HG02763 (cell line): Measurements from ENCODE around the gene DMC1.

Experiments
- ATAC-seq: cut with Tn5 transposase; IDR thresholded peaks from one replicate; pipeline ENCODE4 v1.9.1; 2021; ENCODE audit warnings: mild to moderate bottlenecking, moderate library complexity; ENCODE audit not compliant: unreplicated experiment

The DMC1 gene

DNA sequence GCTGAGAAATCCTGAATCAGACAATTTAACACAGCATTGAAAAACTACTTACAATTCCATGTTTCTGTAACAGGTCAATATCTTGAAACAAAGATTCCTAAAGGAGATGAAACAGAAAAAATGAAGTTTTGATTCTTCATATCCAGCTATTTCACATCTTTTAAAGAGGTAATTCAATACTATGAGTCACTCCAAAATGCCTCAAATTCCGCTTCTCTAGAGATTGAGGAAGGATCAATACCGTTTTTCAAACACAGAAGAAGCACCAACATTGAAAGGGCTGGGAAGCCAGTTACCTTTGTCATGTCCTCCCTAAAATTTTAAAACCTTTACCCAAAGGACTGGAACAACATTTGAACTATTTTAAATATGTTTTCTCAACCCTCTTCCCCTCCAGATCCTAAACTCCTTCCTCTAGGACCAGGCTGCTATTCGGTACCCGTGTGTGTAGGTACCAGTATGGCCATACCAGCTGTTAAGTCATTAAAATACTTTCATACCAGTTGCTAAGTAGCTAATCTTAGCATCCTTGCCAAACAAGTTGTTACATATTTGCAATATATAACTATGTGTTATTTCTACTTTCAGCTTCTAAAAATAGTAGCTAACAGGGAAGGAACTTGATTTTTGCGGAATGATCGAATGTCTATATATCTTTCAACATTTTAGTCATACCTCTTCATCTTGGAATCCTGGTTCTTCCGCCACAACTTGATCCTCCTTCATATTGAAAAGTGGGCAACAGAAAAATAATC is 2.3 kb downstream of the DMC1 start:
- no peak for ATAC-seq

DNA sequence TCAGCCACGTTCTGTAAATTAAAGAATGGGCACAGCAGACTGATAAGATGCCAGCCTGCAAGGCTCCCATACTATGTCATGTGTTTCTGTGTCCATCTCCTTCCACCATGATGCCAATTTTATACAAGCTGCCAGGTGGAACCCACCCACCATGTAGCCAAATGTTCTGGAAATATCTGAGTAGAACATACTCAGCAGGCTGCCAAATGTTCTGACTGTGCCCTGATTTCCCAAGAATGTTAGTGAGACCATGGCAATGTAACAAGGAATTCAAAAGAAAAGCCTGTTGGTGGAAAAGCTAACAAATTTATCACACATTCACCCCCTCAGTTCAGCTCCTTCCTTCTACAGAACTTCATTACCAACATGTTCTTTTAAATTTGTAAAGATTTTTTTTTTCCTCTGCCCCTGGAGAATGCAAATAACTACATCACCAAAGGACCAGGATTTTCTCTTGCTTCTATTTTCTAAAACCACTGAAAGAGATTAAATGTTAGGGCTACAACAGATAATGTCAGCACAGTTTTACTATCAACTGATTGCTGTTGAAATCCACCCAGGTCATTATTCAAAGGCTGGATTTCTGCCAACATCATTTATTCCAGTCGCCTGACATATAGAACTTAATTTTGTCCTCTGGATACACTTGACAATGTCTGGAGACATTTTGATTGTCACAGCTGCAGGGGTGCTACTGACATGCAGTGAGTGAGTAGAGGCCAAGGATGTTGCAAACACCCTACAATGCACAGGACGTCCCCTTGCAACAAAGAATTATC is 3.1 kb downstream of the DMC1 start:
- ATAC-seq, result no peak

GRCh38 chr22:38565441-38565840 is 4.5 kb downstream of the DMC1 start:
- ATAC-seq, result no peak

DNA sequence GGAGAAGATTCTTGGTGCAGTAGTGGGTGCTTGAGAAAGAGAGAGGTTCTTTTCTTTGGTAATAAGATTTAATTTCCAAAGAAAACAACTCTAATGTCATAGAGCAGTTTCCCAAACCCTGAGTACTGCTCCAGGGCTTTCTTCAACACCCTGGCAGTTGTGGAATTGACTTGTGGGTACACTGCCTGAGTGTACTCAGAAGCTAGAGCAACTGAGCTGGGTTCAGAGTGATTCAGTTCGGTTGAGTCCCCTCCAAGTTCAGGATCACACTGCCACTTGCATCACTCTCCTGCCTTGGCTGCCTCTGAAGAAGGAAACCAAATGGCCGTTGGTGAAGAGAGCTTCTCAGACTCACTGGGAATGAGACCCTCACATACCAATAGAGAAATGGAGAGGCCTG is 5.3 kb downstream of the DMC1 start:
- no peak for ATAC-seq

- ATAC-seq, result no peak
These were observed 15.7 kb downstream of the DMC1 start for GRCh38 chr22:38554281-38554680.

- no peak for ATAC-seq
These were observed 20.7 kb downstream of the DMC1 start for GRCh38 chr22:38549101-38549894.

DNA sequence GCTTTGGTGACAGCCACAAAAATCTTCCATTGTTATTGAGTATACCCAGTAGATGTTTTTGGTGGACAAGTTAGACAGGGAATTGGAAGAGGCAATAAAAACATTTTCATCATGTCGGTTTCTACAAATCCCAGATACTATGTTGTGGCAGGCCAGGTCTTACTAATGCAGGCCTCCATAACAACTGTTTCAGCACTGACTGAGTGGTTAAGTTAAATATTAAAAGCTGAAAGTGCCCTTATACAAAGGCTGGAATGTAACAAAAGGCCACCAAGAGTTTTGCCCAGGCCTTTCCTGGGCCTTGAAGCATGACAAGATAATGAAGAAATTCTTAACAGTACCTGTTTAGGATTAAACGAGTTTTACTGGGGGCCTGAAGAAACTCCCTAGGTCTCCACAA is 29.3 kb downstream of the DMC1 start:
- no peak for ATAC-seq

- no peak for ATAC-seq
These were observed 38.6 kb downstream of the DMC1 start for GRCh38 chr22:38531251-38531938.

GRCh38 chr22:38524429-38524828 is 45.6 kb downstream of the DMC1 start:
- ATAC-seq, result no peak

GRCh38 chr22:38523479-38523878 is 46.5 kb downstream of the DMC1 start:
- ATAC-seq, result no peak

DNA sequence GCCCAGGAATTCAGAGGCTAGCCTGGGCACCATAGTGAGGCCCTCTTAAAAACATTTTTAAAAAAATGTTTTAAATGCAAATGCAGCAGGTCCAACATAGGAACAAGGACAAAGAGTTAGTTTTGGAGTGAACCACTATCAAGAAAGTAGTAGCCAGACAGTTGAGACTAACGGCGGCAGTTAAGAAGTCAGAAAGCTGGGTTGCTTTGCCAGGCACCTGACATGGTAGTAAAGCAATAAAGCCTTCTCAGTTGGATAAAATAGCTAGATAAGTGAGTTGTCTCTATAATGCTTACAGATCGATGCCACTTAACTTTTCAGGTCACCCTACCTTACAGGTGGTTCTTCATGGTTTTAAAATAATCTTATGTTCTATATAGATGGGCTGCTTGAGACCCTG is 47.0 kb downstream of the DMC1 start:
- ATAC-seq, result no peak

DNA sequence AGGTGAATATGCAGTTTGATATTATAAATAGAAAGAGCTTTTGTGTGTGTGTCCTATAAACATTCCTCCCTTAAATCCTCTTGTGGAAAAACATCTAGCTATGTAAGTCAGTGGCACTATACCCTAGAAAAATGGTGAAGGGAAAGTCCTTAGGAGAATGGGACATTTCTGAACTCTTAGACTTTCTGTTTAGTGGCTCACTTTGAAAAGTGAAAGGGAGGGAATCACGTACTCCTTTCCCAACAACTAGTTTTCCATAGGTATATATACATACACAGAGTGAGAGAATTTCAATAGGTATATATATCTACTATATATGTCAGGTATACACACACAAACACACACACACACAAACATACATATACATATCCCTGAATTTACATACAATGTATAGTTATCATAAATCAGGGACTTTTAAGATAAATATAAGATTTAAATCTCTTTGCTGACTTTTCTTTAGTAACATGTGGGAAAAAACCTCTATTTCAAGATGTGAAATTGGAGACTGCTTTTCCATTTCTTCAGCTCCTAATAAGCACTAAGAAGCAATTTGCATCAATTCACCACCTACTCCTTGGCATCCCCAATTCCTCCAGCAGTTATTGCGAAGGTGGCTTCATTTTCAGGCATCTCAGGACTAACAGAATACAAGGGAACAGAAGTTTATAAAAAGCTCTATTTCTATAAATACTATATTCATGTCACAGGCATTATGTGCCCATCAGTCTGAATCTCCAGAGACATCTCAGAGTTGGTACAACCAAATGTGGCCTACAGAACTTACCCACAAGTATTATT is 50.3 kb downstream of the DMC1 start:
- ATAC-seq, result no peak

DNA sequence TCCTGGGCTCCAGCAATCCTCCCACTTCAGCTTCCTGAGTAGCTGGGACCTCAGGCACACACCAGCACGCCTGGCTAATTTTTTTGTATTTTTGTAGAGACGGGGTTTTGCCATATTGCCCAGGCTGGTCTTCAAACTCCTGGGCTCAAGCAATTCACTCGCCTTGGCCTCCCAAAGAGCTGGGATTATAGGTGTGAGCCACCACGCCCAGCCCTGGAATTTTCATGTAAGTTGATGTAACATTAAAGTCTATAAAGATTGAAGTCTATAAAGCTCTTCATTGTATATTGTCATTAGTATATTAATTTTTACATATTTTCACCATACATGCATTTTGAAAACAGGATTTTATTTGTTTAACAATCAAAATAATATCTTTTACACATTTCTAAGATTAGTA is 51.4 kb downstream of the DMC1 start:
- no peak for ATAC-seq

DNA sequence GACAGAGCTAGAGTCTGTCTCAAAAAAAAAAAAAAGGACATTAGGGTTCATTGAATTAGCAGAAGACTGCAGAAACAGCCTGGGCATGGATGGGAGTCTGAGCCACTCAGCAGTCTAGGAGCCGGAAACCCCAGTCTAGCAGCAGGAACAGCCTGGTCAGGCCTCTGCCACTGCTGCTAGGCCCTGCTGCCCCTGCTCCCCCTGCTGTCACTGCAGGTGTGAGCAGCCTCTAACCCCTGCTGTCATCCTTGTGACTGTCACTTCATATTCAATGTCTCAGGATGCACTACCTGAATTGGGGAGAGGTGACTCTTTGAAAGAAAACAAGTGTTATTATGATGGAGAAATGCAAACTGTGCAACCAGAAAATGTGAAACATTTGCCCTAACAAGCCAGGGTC is 56.9 kb downstream of the DMC1 start:
- ATAC-seq, result no peak

- ATAC-seq, result no peak
These were observed 59.5 kb downstream of the DMC1 start for GRCh38 chr22:38510416-38510970.

- peak; percentile 81 for ATAC-seq
These were observed 63.6 kb downstream of the DMC1 start, which contains the start of gene DDX17 for GRCh38 chr22:38506118-38506962. Gene DDX17 (minus strand): TSS chr22:38506311.

DNA sequence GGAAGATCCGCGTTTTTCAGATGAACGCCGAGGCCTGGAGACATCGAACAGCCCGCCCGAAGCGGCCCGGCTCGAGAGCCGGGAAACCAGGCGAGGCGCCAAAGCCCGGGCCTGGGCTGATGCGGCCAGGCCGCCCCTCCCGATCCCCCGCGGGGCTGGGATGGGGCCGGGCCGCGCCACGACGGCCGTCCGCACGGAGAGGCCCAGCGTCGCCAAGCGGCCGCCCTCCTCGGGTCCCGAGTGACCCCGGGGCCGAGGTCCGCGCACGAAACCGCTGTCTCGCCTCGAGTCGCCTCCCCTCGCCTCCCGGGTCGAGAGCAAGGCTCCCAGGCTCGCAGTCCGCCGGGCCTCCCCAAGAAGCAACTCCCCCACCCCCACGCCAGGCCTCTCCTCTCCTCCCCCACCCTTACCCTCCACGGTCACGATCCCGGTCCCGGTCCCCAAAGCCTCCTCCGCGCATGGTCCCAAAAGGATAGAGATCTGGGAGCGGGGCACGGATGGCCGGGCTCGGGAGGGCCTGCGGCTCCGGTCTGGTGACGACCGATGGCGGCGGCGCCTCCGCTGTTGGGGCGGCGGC is 64.4 kb downstream of the DMC1 start:
- ATAC-seq, result peak; percentile 23

GRCh38 chr22:38504731-38505540 is 65.0 kb downstream of the DMC1 start:
- ATAC-seq, result no peak
